Immature natural killer cell (primary cell): ENCODE data around the gene ATP6AP1. TPM values are rescaled to one million over a fixed set of nuclear protein-coding genes. Genes with fewer than 3 reads are reported as not detected.
"Not testable (repeated sequence)": the region's sequence is repeated elsewhere in the genome, so short reads cannot be mapped to it uniquely, and the experiment has no call there.

Experiments used
- DNase-seq, 3 donors: peaks; one replicate each; pipeline ENCODE4 v3.0.0; 2022; ENCODE audit warnings: mixed read lengths in 1 of 3
- H3K27ac Mint-ChIP-seq, 6 donors: one replicate each; pipeline ENCODE4 v1.8.0; 2020; ENCODE audit warnings: mixed read lengths in 6 of 6, mild to moderate bottlenecking in 5 of 6, inconsistent platforms in 4 of 6, moderate library complexity in 3 of 6
- H3K27me3 Mint-ChIP-seq, 3 donors: one replicate each; pipeline ENCODE4 v1.8.0; 2020 to 2021; ENCODE audit warnings: low read depth in 3 of 3, mild to moderate bottlenecking in 3 of 3, mixed read lengths in 3 of 3, moderate library complexity in 3 of 3, inconsistent platforms in 1 of 3
- H3K36me3 Mint-ChIP-seq, 3 donors: one replicate each; pipeline ENCODE4 v1.8.0; 2020; ENCODE audit warnings: mixed read lengths in 3 of 3, inconsistent platforms in 2 of 3, mild to moderate bottlenecking in 2 of 3
- H3K4me1 Mint-ChIP-seq, 2 donors: one replicate each; pipeline ENCODE4 v1.8.0; 2020; ENCODE audit warnings: inconsistent platforms in 2 of 2, mild to moderate bottlenecking in 2 of 2, mixed read lengths in 2 of 2, moderate library complexity in 1 of 2
- H3K4me3 Mint-ChIP-seq, 5 donors: one replicate each; pipeline ENCODE4 v1.8.0; 2020; ENCODE audit warnings: mild to moderate bottlenecking in 5 of 5, mixed read lengths in 5 of 5, inconsistent platforms in 3 of 5, moderate library complexity in 3 of 5
- H3K9me3 Mint-ChIP-seq, 6 donors: one replicate each; pipeline ENCODE4 v1.8.0; 2020; ENCODE audit warnings: mild to moderate bottlenecking in 6 of 6, mixed read lengths in 6 of 6, inconsistent platforms in 4 of 6, moderate library complexity in 3 of 6
- polyA plus RNA-seq, 3 donors: library from polyadenylated mRNA; unstranded; fragments of 300-500 nt; fragmentation: Illumina TruSeq; gene quantifications; one replicate each; pipeline ENCODE4 v1.2.3, GENCODE V29; 2021

Gene ATP6AP1, protein sequence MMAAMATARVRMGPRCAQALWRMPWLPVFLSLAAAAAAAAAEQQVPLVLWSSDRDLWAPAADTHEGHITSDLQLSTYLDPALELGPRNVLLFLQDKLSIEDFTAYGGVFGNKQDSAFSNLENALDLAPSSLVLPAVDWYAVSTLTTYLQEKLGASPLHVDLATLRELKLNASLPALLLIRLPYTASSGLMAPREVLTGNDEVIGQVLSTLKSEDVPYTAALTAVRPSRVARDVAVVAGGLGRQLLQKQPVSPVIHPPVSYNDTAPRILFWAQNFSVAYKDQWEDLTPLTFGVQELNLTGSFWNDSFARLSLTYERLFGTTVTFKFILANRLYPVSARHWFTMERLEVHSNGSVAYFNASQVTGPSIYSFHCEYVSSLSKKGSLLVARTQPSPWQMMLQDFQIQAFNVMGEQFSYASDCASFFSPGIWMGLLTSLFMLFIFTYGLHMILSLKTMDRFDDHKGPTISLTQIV
- 100 to 1,000 TPM in 2 of 3 donors, 10 to 100 TPM in 1; 98.3 to 193 (median 154) TPM for polyA plus RNA-seq

DNA sequence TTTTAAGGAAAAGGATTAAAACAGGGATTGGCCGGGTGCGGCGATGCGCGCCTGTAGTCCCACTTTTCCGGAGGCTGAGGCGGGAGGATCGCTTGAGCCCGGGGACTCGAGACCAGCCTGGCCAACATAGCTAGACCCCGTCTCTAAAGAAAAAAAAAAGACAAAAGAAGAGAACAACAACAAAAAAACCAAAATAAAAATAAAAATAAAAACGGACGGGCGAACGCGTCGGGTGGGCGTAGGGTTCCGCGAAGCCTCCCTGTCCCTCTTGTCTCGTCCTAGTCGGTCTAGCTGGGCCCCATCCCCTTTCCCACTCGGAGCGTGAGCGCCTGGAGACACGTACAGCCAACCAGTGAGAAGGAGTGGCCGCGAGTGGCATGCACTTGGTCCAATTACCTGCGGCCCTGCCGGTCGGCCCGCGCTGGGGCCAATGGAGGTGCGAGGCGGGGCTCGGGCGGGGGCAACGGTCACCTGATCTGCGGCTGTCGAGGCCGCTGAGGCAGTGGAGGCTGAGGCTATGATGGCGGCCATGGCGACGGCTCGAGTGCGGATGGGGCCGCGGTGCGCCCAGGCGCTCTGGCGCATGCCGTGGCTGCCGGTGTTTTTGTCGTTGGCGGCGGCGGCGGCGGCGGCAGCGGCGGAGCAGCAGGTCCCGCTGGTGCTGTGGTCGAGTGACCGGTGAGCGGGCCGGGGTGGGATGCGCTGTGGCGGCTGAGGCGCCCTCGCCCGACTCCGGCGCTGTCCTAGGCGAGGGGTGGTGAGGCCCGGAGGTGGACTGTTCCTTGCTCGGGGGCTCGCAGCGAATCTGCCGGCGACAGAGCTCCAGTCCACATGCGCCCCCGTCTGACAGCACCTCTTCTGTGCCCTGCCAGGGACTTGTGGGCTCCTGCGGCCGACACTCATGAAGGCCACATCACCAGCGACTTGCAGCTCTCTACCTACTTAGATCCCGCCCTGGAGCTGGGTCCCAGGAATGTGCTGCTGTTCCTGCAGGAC is at the start of gene ATP6AP1:
ATP6AP1 (plus strand) TSS at position 502 of the 996 bp plus-strand sequence; CDS start at position 518, 16 bp downstream.
- H3K27me3 Mint-ChIP-seq, result peaks cover 3 to 15% (median 11%) of the 10 kb centered on the region in 3 donors
- peak within 1 kb of the TSS; percentile 29 to 85 (median 74) for H3K27ac Mint-ChIP-seq
- peaks cover 0 to 4% (median 0%) of the 10 kb centered on the region in 3 donors for H3K36me3 Mint-ChIP-seq
- peak; percentile 88 to 90 (median 89) for DNase-seq
- H3K4me3 Mint-ChIP-seq, result peak within 1 kb of the TSS; percentile 73 to 85 (median 80)
- peaks cover 21 to 25% of the 10 kb centered on the region in 2 donors for H3K4me1 Mint-ChIP-seq
- no peaks in the 10 kb centered on the region for H3K9me3 Mint-ChIP-seq

DNA sequence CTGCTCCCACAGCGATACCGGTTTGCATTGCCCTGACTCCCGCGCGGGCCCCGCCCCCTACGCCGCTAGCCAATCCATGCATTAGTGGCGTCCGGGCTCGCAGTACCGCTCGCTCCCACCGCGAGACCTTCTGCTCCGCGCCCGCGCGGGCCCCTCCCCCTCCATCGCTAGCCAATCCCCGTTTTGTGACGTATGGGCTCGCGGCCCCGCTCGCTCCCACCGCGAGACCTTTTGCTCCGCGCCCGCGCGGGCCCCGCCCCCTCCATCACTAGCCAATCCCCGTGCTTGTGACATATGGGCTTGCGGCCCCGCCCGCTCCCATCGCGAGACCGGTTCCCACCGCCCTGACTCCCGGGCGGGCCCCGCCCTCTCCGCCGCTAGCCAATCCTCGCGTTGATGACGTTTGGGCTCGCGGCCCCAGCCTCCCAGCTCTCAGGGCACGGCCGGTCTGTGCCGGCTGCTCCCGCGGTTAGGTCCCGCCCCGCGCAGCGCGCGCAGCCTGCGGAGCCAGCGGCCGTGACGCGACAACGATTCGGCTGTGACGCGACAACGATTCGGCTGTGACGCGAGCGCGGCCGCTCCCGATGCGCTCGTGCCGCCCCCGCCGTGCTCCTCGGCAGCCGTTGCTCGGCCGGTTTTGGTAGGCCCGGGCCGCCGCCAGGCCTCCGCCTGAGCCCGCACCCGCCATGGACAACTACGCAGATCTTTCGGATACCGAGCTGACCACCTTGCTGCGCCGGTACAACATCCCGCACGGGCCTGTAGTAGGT is 49.5 kb upstream of the ATP6AP1 start, which contains the start of gene EMD:
EMD (plus strand) TSS at position 497 of the 770 bp plus-strand sequence; CDS start at position 687, 190 bp downstream.
- peak within 1 kb of the TSS; percentile 78 to 82 (median 79) for H3K4me3 Mint-ChIP-seq
- peaks cover 14 to 17% (median 15%) of the 10 kb centered on the region in 3 donors for H3K27me3 Mint-ChIP-seq
- H3K9me3 Mint-ChIP-seq, result no peaks in the 10 kb centered on the region
- peaks cover 22 to 28% of the 10 kb centered on the region in 2 donors for H3K4me1 Mint-ChIP-seq
- peak within 1 kb of the TSS; percentile 87 to 95 (median 94) for H3K27ac Mint-ChIP-seq
- DNase-seq, result peak; percentile 95 to 98 (median 96)
- peaks cover 0 to 3% (median 3%) of the 10 kb centered on the region in 3 donors for H3K36me3 Mint-ChIP-seq

DNA sequence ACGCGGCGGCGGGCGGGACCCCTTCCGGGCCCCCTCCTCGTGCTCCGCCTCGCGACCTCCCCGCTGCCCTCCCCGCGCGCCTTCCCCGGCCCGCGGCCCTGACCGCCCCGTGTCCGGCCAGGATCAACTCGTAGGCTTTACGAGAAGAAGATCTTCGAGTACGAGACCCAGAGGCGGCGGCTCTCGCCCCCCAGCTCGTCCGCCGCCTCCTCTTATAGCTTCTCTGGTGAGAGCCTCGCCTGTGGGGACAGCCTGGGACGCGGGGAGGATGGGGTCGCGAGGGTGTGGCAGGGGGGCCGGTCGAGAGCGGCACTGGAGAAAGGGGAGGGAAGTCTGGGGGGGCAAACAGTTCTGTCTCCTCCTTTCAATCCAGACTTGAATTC is 48.9 kb upstream of the ATP6AP1 start:
- peaks cover 14 to 17% (median 17%) of the 10 kb centered on the region in 3 donors for H3K27me3 Mint-ChIP-seq
- no peaks in the 10 kb centered on the region for H3K9me3 Mint-ChIP-seq
- peaks cover 0 to 3% (median 3%) of the 10 kb centered on the region in 3 donors for H3K36me3 Mint-ChIP-seq
- DNase-seq, result no peak
- peaks cover 22 to 30% of the 10 kb centered on the region in 2 donors for H3K4me1 Mint-ChIP-seq
- peak overlapping the region; percentile 78 to 82 (median 79) for H3K4me3 Mint-ChIP-seq
- peak overlapping the region; percentile 87 to 95 (median 93) for H3K27ac Mint-ChIP-seq

DNA sequence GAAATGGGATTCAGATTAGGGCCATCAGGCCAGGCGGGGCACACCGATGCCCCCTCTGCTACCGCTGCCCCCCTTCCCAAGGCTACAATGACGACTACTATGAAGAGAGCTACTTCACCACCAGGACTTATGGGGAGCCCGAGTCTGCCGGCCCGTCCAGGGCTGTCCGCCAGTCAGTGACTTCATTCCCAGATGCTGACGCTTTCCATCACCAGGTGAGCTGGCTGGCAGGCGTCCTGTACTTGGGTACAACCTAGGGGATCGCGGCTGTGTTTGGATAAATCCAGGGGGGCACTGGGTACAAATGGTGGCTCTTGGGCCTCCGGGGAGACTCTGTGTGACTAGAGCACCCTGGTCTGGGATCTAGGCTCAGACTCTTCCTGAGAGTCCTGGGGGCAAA is 48.3 kb upstream of the ATP6AP1 start:
- Mint-ChIP-seq H3K27me3 (peaks cover 14 to 18% (median 17%) of the 10 kb centered on the region in 3 donors), H3K4me1 (peaks cover 22 to 29% of the 10 kb centered on the region in 2 donors)
- no peak for DNase-seq

DNA sequence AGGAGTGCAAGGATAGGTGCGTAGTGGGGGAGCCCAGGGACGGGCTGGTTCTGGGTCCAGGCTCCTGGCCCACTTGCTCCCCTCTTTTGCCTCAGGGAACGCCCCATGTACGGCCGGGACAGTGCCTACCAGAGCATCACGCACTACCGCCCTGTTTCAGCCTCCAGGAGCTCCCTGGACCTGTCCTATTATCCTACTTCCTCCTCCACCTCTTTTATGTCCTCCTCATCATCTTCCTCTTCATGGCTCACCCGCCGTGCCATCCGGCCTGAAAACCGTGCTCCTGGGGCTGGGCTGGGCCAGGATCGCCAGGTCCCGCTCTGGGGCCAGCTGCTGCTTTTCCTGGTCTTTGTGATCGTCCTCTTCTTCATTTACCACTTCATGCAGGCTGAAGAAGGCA is 47.7 kb upstream of the ATP6AP1 start:
- Mint-ChIP-seq H3K36me3 (peaks cover 0 to 3% (median 3%) of the 10 kb centered on the region in 3 donors), H3K27me3 (peaks cover 14 to 15% (median 15%) of the 10 kb centered on the region in 3 donors), H3K9me3 (no peaks in the 10 kb centered on the region), H3K4me3 (peak overlapping the region; percentile 78 to 82 (median 79)), H3K27ac (peak overlapping the region; percentile 87 to 95 (median 93)), H3K4me1 (peaks cover 22 to 27% of the 10 kb centered on the region in 2 donors)
- no peak for DNase-seq

More for the DNA sequence above, 48.3 kb upstream of the ATP6AP1 start:
- Mint-ChIP-seq H3K27ac (peak overlapping the region; percentile 87 to 95 (median 93)), H3K9me3 (no peaks in the 10 kb centered on the region), H3K36me3 (peaks cover 0 to 3% (median 3%) of the 10 kb centered on the region in 3 donors), H3K4me3 (peak overlapping the region; percentile 78 to 82 (median 79))

DNA sequence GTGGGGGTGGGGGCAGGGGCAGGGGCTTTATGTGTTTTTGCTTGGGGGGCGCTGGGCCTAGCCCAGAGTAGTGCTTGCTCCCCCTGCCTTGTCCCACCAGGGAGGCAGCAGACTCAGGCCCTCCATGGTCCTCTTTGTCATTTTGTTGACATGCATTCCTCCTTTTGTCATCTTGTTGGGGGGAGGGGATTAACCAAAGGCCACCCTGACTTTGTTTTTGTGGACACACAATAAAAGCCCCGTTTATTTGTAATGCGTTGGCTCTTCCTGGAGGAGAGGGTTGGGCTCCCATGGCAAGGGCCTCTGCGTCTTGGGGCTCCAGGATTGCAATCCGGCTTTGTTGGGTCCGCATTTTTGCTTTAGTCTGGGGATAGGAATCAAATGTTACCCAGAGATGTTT is 47.2 kb upstream of the ATP6AP1 start:
- H3K27ac Mint-ChIP-seq, result peak overlapping the region in 4 of 6 donors; percentile 19 to 87 (median 48)
- peaks cover 0 to 3% (median 3%) of the 10 kb centered on the region in 3 donors for H3K36me3 Mint-ChIP-seq
- H3K9me3 Mint-ChIP-seq, result no peaks in the 10 kb centered on the region
- H3K27me3 Mint-ChIP-seq, result peaks cover 14 to 15% (median 15%) of the 10 kb centered on the region in 3 donors
- H3K4me3 Mint-ChIP-seq, result peak overlapping the region in 3 of 5 donors; percentile 15 to 44 (median 18)
- H3K4me1 Mint-ChIP-seq, result peaks cover 22 to 27% of the 10 kb centered on the region in 2 donors
- DNase-seq, result no peak

DNA sequence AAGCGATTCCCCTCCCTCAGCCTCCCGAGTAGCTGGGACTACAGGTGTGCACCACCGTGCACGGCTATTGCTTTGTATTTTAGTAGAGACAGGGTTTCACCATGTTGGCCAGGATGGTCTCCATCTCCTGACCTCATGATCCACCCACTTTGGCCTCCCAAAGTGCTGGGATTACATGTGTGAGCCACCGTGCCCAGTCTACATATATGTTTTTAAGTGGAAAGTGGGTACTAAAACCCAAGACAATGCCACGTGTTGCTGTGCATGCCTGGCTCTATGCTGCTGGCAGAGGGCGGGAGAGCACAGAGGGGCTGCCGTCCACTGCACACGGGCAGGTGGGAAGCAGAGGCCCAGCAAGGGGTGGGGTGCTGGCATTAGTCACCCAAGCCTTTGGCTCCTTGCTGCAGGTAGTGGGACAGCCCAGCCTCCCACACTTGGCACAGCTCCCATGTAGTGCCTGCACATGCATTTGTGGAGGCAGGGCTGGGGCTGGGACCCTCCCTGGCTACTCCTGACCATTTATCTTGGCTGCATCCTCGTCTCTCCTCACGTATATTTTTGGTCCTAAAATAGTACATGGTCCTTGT is 45.9 kb upstream of the ATP6AP1 start:
- DNase-seq, result no peak
- peaks cover 0 to 3% (median 3%) of the 10 kb centered on the region in 3 donors for H3K36me3 Mint-ChIP-seq
- no peaks in the 10 kb centered on the region for H3K9me3 Mint-ChIP-seq
- H3K4me1 Mint-ChIP-seq, result peaks cover 19 to 23% of the 10 kb centered on the region in 2 donors
- H3K27me3 Mint-ChIP-seq, result peaks cover 13 to 15% (median 14%) of the 10 kb centered on the region in 3 donors
- H3K4me3 Mint-ChIP-seq, result no peak overlapping the region
- peak overlapping the region in 4 of 6 donors; percentile 17 to 42 (median 30) for H3K27ac Mint-ChIP-seq

DNA sequence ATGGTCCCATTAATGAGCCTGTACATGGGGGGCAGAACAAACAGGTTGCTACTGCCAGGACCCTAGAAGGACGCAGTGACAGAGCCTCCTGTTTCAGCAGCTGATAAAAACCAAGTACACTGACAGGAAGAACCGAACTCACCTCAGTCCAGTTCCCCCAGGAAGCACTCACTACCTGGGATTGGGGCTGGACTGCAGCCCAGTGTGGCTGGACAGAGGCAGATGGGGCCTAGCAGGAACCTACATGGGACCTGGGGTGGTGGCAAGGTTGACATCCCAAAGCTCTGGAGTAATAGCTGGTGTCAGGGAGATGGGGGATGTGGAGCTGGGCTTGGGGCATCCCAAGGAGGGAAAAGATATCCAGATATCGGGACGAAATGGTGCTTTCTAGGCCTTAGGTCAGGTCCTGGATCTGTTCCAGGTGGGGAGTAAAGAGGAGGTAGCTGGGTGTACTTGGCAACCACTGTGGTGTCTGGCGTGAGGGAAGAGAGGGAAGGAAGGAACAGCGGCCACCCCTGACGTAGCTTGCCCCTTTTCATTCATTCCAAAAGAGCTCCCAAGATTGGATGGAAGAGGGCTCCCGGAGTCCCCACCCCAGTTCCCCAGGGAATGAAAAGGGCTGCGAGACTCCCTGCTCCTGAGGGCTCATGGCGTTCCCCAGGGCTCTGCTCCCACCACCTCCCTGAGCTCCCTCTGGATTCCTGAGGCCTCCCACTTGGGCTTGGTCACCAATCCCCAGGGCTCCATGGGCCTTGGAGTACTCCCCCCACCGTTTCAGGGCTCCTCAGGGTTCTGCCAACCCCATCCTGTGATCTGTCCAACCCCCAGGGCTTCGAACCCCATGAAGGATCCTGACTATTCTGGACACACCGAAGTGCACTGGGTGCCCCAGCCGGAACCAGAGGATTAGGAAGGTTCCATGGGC is 44.9 kb upstream of the ATP6AP1 start:
- Mint-ChIP-seq H3K4me3 (no peak overlapping the region), H3K27ac (peak overlapping the region in 3 of 6 donors; percentile 68 to 77 (median 71))

DNA sequence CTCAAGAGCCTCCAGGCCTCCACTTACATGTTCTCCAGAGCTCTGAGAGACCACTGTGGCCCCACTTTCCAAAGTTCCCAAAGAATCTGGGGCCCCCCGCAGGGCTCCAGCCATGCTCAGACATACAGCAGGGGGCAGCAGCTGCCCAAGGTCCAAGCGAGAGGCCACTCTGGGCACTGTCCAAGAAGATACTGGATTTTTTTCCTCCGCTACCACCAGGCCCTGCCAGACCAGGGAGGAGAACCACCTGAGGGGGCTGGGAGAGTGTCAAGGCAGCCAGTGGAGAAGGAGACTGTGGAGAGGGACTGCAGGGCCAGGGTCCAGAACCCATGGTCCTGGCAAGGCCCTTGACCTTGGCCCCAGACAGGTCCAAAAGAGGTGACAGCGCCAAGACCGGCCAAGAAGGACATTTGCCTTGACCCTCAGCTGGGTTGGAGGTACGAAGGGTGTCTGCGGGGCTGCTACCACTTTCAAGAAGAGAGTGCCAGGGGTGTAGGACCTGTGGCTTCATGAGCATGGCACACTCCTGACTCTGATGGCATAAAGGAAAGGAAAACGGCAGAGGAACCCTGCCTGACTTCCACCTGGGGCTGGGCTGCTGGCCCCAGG is 44.1 kb upstream of the ATP6AP1 start:
- H3K4me3 Mint-ChIP-seq, result no peak overlapping the region
- peaks cover 5 to 10% (median 8%) of the 10 kb centered on the region in 3 donors for H3K27me3 Mint-ChIP-seq
- H3K36me3 Mint-ChIP-seq, result peaks cover 0 to 3% (median 3%) of the 10 kb centered on the region in 3 donors
- H3K4me1 Mint-ChIP-seq, result peaks cover 14 to 21% of the 10 kb centered on the region in 2 donors
- no peaks in the 10 kb centered on the region for H3K9me3 Mint-ChIP-seq
- no peak for DNase-seq
- H3K27ac Mint-ChIP-seq, result peak overlapping the region in 4 of 6 donors; percentile 65 to 71 (median 70)

More for the DNA sequence above, 44.9 kb upstream of the ATP6AP1 start:
- Mint-ChIP-seq H3K36me3 (peaks cover 0 to 3% (median 3%) of the 10 kb centered on the region in 3 donors), H3K9me3 (no peaks in the 10 kb centered on the region), H3K4me1 (peaks cover 14 to 21% of the 10 kb centered on the region in 2 donors), H3K27me3 (peaks cover 11 to 13% (median 12%) of the 10 kb centered on the region in 3 donors)
- DNase-seq, result no peak

DNA sequence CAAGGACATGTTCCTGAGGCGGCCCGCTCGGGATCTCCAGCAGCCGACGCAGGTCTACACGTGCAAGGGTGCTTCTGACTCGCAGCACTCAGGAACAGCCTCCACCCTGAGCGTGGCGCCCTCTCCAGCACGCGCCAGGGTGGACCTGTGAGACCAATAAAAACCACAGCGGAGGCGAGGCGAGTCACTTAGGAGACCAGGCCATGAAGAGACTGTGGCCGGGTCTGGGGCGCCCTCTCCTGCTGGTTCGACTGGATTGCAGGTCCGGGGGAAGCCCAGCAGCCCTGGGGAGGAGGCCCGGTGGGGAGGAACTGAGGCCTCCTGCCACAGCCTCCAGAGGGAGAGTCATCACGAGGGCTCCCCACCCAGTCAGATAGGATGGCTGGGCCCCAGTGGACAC is 40.4 kb upstream of the ATP6AP1 start:
- H3K27me3 Mint-ChIP-seq, H3K27ac Mint-ChIP-seq, H3K9me3 Mint-ChIP-seq: not testable (repeated sequence)

DNA sequence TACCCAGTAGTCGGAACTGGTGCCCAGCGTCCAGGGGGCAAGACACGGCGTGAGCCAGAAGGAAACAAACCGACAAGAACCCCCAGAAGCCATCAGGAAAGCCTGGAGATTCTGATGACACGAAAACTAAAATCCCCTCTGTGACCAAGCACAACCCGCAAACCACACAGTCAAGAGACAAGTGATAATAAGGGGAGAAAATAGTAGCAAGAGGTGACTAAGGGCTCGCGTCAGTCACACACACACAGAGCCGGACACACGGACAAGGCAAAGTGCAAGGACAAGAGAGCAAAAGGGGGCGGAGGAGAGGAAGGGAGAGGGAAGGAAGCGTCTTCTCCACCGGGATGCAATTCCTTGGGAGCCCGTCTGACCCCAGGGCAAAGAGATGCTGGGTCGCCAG is 39.8 kb upstream of the ATP6AP1 start:
- H3K27ac Mint-ChIP-seq, DNase-seq, H3K4me3 Mint-ChIP-seq, H3K4me1 Mint-ChIP-seq, H3K9me3 Mint-ChIP-seq, H3K27me3 Mint-ChIP-seq, H3K36me3 Mint-ChIP-seq: not testable (repeated sequence)

More for the DNA sequence above, 40.4 kb upstream of the ATP6AP1 start:
- not testable (repeated sequence) for H3K4me1 Mint-ChIP-seq, DNase-seq, H3K36me3 Mint-ChIP-seq, H3K4me3 Mint-ChIP-seq
